ENCODE data around the gene CNN3. TPM values are rescaled to one million over a fixed set of nuclear protein-coding genes. Genes with fewer than 3 reads are reported as not detected.

CNN3 gene
- total RNA-seq, 2 experiments from 2014 or later = 1.1 to 1.4 TPM

DNA sequence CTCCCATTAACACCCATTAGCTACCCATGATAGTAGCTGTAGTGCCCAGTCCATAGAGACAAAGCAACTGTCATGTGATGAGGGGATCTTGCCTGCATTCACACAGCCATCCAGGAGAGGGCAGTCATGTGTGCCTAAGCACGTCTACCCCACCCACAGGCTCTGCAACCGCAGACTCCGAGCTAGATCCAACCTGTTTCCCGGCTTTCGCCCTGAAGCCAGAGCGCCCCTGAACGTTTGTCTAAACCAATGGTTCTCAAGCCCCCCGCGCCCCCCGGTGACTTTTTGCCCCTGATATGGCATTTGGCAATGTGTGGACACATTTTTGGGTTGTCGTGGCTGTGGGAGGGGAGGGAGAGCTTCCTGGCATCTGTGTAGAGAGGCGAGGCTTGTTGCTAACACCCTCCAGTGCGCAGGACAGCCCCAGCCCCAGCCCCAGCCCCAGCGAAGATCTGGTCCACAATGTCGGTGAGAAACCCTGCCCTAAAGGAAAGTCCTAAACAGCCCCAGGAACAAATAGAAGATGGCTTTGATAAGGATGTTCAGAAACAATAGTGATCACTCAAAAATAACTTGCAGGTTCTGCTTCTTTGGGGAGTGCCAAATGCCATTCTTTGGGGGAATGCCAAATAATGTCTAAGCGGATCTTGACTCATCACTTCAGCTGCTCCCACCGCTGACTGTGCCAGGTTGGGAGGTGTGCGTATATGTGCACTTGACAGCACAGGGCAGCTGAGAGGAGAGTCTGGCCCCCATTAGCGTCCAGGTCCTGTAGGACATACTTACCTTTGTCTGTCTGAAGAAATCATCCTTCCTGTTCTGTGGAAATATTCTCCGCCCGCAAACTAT lies 72.2 kb downstream of the CNN3 start:
- H3K9me3 ChIP-seq (ENCODE audit: control insufficient read depth in 1 of 2, insufficient read depth in 1 of 2, low read length in 2 of 2) = no peaks in the 10 kb centered on the region
- DNase-seq (peak; percentile 58 to 89 (median 66)), ATAC-seq (ENCODE audit: poor library complexity) (peak; percentile 98)
- no peak overlapping the region for H3K4me3 Mint-ChIP-seq
- H3K36me3 Mint-ChIP-seq (ENCODE audit: low read depth) = no peaks in the 10 kb centered on the region
- H3K9me3 Mint-ChIP-seq = no peaks in the 10 kb centered on the region
- peaks cover 9% of the 10 kb centered on the region for H3K4me1 ChIP-seq (ENCODE audit: insufficient read depth, low read length)
- H3K27me3 ChIP-seq (ENCODE audit: control insufficient read depth in 1 of 2, insufficient read depth in 2 of 2, low read length in 2 of 2) = peaks cover 0 to 4% of the 10 kb centered on the region in 2 experiments
- H3K36me3 ChIP-seq (ENCODE audit: insufficient read depth, low read length) = no peaks in the 10 kb centered on the region
- H3K27ac ChIP-seq (ENCODE audit: low read depth in 1 of 2, low read length in 2 of 2) = no peak overlapping the region
- intact Hi-C loops (cut with DNase I, micrococcal nuclease) = loop anchor here (1.0 to 5.0 kb wide), 5 partner anchors 68 to 380 kb away; partner anchors contain the start of gene RWDD3 (in 2 of the 2)
- no peaks in the 10 kb centered on the region for H3K4me1 Mint-ChIP-seq (ENCODE audit: low read depth)
- H3K27ac Mint-ChIP-seq = no peak overlapping the region
- peak overlapping the region; percentile 53 for H3K4me3 ChIP-seq (ENCODE audit: low read length)
- CTCF ChIA-PET = interaction anchor here (0.6 to 4.3 kb wide), 19 partner anchors 9 to 1687 kb away, joined by 3 to 49 read pairs (median 5); partner anchors contain the start of genes ABCD3 and RWDD3
- TF ChIP-seq, protein P1, sequence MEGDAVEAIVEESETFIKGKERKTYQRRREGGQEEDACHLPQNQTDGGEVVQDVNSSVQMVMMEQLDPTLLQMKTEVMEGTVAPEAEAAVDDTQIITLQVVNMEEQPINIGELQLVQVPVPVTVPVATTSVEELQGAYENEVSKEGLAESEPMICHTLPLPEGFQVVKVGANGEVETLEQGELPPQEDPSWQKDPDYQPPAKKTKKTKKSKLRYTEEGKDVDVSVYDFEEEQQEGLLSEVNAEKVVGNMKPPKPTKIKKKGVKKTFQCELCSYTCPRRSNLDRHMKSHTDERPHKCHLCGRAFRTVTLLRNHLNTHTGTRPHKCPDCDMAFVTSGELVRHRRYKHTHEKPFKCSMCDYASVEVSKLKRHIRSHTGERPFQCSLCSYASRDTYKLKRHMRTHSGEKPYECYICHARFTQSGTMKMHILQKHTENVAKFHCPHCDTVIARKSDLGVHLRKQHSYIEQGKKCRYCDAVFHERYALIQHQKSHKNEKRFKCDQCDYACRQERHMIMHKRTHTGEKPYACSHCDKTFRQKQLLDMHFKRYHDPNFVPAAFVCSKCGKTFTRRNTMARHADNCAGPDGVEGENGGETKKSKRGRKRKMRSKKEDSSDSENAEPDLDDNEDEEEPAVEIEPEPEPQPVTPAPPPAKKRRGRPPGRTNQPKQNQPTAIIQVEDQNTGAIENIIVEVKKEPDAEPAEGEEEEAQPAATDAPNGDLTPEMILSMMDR (IDR thresholded peaks at IDR 0.05) = peak; percentile 80
- POLR2A ChIA-PET = interaction anchor here (0.7 to 1.3 kb wide), 5 partner anchors 47 to 379 kb away, joined by 3 to 11 read pairs (median 4); partner anchors contain the start of genes ALG14 and RWDD3
- H3K27me3 Mint-ChIP-seq = peaks cover 3% of the 10 kb centered on the region

DNA sequence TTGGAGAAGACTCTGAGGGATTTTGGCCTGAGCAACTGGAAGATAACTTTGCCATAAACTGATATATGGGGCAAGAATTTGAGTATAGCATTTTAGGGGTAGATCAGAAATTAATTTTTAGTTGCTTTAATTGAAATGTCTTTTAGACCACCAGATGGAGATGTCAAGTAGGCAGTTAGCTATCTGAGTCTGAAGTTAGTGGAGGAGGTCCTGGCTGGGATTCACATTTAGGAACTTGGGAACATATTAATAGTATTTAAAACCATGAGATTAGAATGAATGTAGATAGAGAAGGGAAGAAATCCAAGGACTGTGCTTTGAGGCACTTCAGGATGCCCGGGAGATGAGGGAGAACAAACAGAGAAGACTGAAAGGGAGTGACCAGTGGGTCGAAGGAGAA lies 74.1 kb downstream of the CNN3 start:
- POLR2A ChIA-PET = no interaction called here
- Mint-ChIP-seq H3K36me3 (ENCODE audit: low read depth) (no peaks in the 10 kb centered on the region), H3K4me3 (no peak overlapping the region), H3K9me3 (no peaks in the 10 kb centered on the region), H3K27ac (no peak overlapping the region), H3K27me3 (no peaks in the 10 kb centered on the region), H3K4me1 (ENCODE audit: low read depth) (no peaks in the 10 kb centered on the region)
- Histone ChIP-seq H3K4me3 (ENCODE audit: low read length) (no peak overlapping the region), H3K27me3 (ENCODE audit: control insufficient read depth in 1 of 2, insufficient read depth in 2 of 2, low read length in 2 of 2) (peaks cover 0 to 2% of the 10 kb centered on the region in 2 experiments), H3K27ac (ENCODE audit: low read depth in 1 of 2, low read length in 2 of 2) (no peak overlapping the region), H3K4me1 (ENCODE audit: insufficient read depth, low read length) (peaks cover 9% of the 10 kb centered on the region), H3K36me3 (ENCODE audit: insufficient read depth, low read length) (no peaks in the 10 kb centered on the region), H3K9me3 (ENCODE audit: control insufficient read depth in 1 of 2, insufficient read depth in 1 of 2, low read length in 2 of 2) (no peaks in the 10 kb centered on the region)
- intact Hi-C loops (cut with DNase I, micrococcal nuclease) = loop anchor here in 1 of 2 experiments (5.0 kb wide), 1 partner anchor 380 kb away; the partner anchor contains the start of gene RWDD3
- CTCF ChIA-PET = interaction anchor here (4.3 kb wide), 1 partner anchor 191 kb away, joined by 49 read pairs; no protein-coding TSS in a partner anchor
- DNase-seq (no peak), ATAC-seq (ENCODE audit: poor library complexity) (no peak)
- TF ChIP-seq, protein P1 (IDR thresholded peaks at IDR 0.05) = no peak

- peaks cover 9% of the 10 kb centered on the region for H3K4me1 ChIP-seq (ENCODE audit: insufficient read depth, low read length)
- no peak overlapping the region for H3K27ac ChIP-seq (ENCODE audit: low read depth in 1 of 2, low read length in 2 of 2)
- H3K4me3 ChIP-seq (ENCODE audit: low read length) = no peak overlapping the region
- no peaks in the 10 kb centered on the region for H3K36me3 ChIP-seq (ENCODE audit: insufficient read depth, low read length)
- H3K27me3 Mint-ChIP-seq = no peaks in the 10 kb centered on the region
- H3K27ac Mint-ChIP-seq = no peak overlapping the region
- TF ChIP-seq, protein P1 (IDR thresholded peaks at IDR 0.05) = no peak
- H3K4me3 Mint-ChIP-seq = no peak overlapping the region
- H3K36me3 Mint-ChIP-seq (ENCODE audit: low read depth) = no peaks in the 10 kb centered on the region
- ATAC-seq (ENCODE audit: poor library complexity) = no peak
- H3K4me1 Mint-ChIP-seq (ENCODE audit: low read depth) = no peaks in the 10 kb centered on the region
- peaks cover 0 to 2% of the 10 kb centered on the region in 2 experiments for H3K27me3 ChIP-seq (ENCODE audit: control insufficient read depth in 1 of 2, insufficient read depth in 2 of 2, low read length in 2 of 2)
- intact Hi-C loops (cut with DNase I, micrococcal nuclease) = loop anchor here in 1 of 2 experiments (5.0 kb wide), 1 partner anchor 381 kb away; the partner anchor contains the start of gene RWDD3
- POLR2A ChIA-PET = no interaction called here
- DNase-seq = no peak
- no peaks in the 10 kb centered on the region for H3K9me3 Mint-ChIP-seq
- CTCF ChIA-PET = interaction anchor here (2.2 kb wide), 1 partner anchor 192 kb away, joined by 7 read pairs; no protein-coding TSS in a partner anchor
- H3K9me3 ChIP-seq (ENCODE audit: control insufficient read depth in 1 of 2, insufficient read depth in 1 of 2, low read length in 2 of 2) = no peaks in the 10 kb centered on the region
These were observed 75.3 kb downstream of the CNN3 start for GRCh38 chr1:94851571-94851970.

Other genes starting within 250 kb of the CNN3 start
- gene SLC44A3, start 106.8 kb downstream of the CNN3 start, total RNA-seq = under 1 TPM; 0.27 to 0.36 TPM
- gene ALG14, start 145.8 kb upstream of the CNN3 start, total RNA-seq = under 1 TPM; 0.08 to 0.52 TPM
- gene TLCD4, start 190.2 kb upstream of the CNN3 start, total RNA-seq = under 1 TPM in 1 of 2 experiments, not detected in 1; 0.11 TPM